ENCODE data around the gene PDSS2. TPM values are rescaled to one million over a fixed set of nuclear protein-coding genes. Genes with fewer than 3 reads are reported as not detected.

PDSS2 gene
- polyA plus RNA-seq, 1 donor (not counting 4 experiments of a cell fraction or from before 2014, with no cell fraction given), result 12.5 TPM

GRCh38 chr6:107221519-107221918 lies 237.8 kb downstream of the PDSS2 start:
- TF ChIP-seq CTCF (optimal IDR thresholded peaks at IDR 0.05 in 1 of 3, IDR thresholded peaks at IDR 0.05 in 1 of 3, conservative IDR thresholded peaks at IDR 0.05 in 1 of 3; ENCODE audit: extremely low read depth in 1 of 3, insufficient read depth in 2 of 3, low read length in 3 of 3), result no peak
- TF ChIP-seq EZH2 (IDR thresholded peaks at IDR 0.05; ENCODE audit: low read length), result no peak
- H3K9ac ChIP-seq (ENCODE audit: control insufficient read depth, extremely low read depth, insufficient read depth, low read length), result no peak overlapping the region
- no peaks in the 10 kb centered on the region for H3K36me3 ChIP-seq (ENCODE audit: control insufficient read depth in 2 of 2, extremely low read depth in 1 of 2, insufficient read depth in 2 of 2, low read length in 2 of 2)
- no peak overlapping the region for H3K4me3 ChIP-seq (ENCODE audit: control insufficient read depth in 2 of 3, extremely low read depth in 1 of 3, insufficient read depth in 2 of 3, low read depth in 1 of 3, low read length in 3 of 3)
- H3K9me3 ChIP-seq (ENCODE audit: control insufficient read depth, low read depth, low read length), result no peaks in the 10 kb centered on the region
- no peak overlapping the region for H3K4me2 ChIP-seq (ENCODE audit: control insufficient read depth, extremely low read depth, insufficient read depth, low read depth, low read length)
- no peak for FAIRE-seq
- no peak for DNase-seq (ENCODE audit: low read depth, low spot score)
- no peaks in the 10 kb centered on the region for H3K79me2 ChIP-seq (ENCODE audit: control insufficient read depth, insufficient read depth, low read length)
- no peak overlapping the region for H2AFZ ChIP-seq (ENCODE audit: control insufficient read depth, low read length)
- no peaks in the 10 kb centered on the region for H4K20me1 ChIP-seq (ENCODE audit: control insufficient read depth, extremely low read depth, insufficient read depth, low read length)
- H3K4me1 ChIP-seq (ENCODE audit: control insufficient read depth, extremely low read depth, insufficient read depth, low read length), result no peaks in the 10 kb centered on the region
- H3K27ac ChIP-seq (ENCODE audit: control insufficient read depth, insufficient read depth, low read length), result no peak overlapping the region
- no peaks in the 10 kb centered on the region for H3K27me3 ChIP-seq (ENCODE audit: control insufficient read depth, extremely low read depth, insufficient read depth, low read length)
- no peaks in the 10 kb centered on the region for H3K9me1 ChIP-seq (ENCODE audit: control insufficient read depth, extremely low read depth, insufficient read depth, low read length)
- dilution Hi-C loops (cut with MboI; ENCODE audit: extremely low pct_ligation_motif_present, low sequenced_read_pairs), result no loop called here

GRCh38 chr6:107219851-107220250 lies 239.5 kb downstream of the PDSS2 start:
- no peaks in the 10 kb centered on the region for H3K9me1 ChIP-seq (ENCODE audit: control insufficient read depth, extremely low read depth, insufficient read depth, low read length)

More at GRCh38 chr6:107219851-107220250, 239.5 kb downstream of the PDSS2 start:
- H3K4me3 ChIP-seq (ENCODE audit: control insufficient read depth in 2 of 3, extremely low read depth in 1 of 3, insufficient read depth in 2 of 3, low read depth in 1 of 3, low read length in 3 of 3), result no peak overlapping the region
- H3K9me3 ChIP-seq (ENCODE audit: control insufficient read depth, low read depth, low read length), result no peaks in the 10 kb centered on the region
- H3K27ac ChIP-seq (ENCODE audit: control insufficient read depth, insufficient read depth, low read length), result no peak overlapping the region
- H3K9ac ChIP-seq (ENCODE audit: control insufficient read depth, extremely low read depth, insufficient read depth, low read length), result no peak overlapping the region
- H4K20me1 ChIP-seq (ENCODE audit: control insufficient read depth, extremely low read depth, insufficient read depth, low read length), result no peaks in the 10 kb centered on the region
- TF ChIP-seq CTCF (optimal IDR thresholded peaks at IDR 0.05 in 1 of 3, IDR thresholded peaks at IDR 0.05 in 1 of 3, conservative IDR thresholded peaks at IDR 0.05 in 1 of 3; ENCODE audit: extremely low read depth in 1 of 3, insufficient read depth in 2 of 3, low read length in 3 of 3) (no peak), EZH2 (IDR thresholded peaks at IDR 0.05; ENCODE audit: low read length) (no peak)
- dilution Hi-C loops (cut with MboI; ENCODE audit: extremely low pct_ligation_motif_present, low sequenced_read_pairs), result no loop called here
- no peaks in the 10 kb centered on the region for H3K27me3 ChIP-seq (ENCODE audit: control insufficient read depth, extremely low read depth, insufficient read depth, low read length)
- H3K79me2 ChIP-seq (ENCODE audit: control insufficient read depth, insufficient read depth, low read length), result no peaks in the 10 kb centered on the region
- H3K4me2 ChIP-seq (ENCODE audit: control insufficient read depth, extremely low read depth, insufficient read depth, low read depth, low read length), result no peak overlapping the region
- H3K36me3 ChIP-seq (ENCODE audit: control insufficient read depth in 2 of 2, extremely low read depth in 1 of 2, insufficient read depth in 2 of 2, low read length in 2 of 2), result no peaks in the 10 kb centered on the region
- no peak overlapping the region for H2AFZ ChIP-seq (ENCODE audit: control insufficient read depth, low read length)
- FAIRE-seq, result no peak
- DNase-seq (ENCODE audit: low read depth, low spot score), result no peak
- no peaks in the 10 kb centered on the region for H3K4me1 ChIP-seq (ENCODE audit: control insufficient read depth, extremely low read depth, insufficient read depth, low read length)

Data from keratinocyte (primary cell).